ENCODE data around the gene B4GALT3. TPM values are rescaled to one million over a fixed set of nuclear protein-coding genes. Genes with fewer than 3 reads are reported as not detected.

The B4GALT3 gene
- total RNA-seq, 1 experiment from 2014 or later = 29.0 TPM

DNA sequence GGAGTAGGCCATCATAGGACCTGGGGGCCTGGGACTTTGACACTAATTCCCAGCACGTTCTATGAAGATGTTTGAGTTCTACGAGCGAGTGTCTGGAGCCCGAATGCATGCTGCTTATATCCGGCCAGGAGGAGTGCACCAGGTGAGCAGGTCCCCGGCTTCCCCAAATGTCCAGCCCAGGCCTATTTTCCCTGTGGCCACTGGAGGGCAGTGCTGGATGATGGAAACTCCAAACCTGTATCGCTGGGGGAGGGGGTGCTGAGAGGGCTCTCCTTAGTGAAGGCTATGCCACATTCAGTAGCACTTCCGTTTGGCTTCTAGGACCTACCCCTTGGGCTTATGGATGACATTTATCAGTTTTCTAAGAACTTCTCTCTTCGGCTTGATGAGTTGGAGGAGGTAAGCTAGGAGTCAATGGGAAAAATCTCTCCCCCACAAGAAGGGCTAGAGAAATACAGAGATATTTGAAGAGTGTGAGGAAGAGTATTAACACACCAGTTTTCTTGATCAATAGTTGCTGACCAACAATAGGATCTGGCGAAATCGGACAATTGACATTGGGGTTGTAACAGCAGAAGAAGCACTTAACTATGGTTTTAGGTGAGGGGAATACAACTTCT lies 32.6 kb upstream of the B4GALT3 start:
- DNase-seq (ENCODE audit: low read depth) = peak; percentile 54
- in situ Hi-C loops (cut with HindIII; ENCODE audit: low pct_unique_long_range_greater_than_20kb, low sequenced_read_pairs) = loop anchor here (25.0 kb wide), 1 partner anchor 177 kb away; no protein-coding TSS in a partner anchor

GRCh38 chr1:161207173-161207572 lies 29.9 kb upstream of the B4GALT3 start:
- DNase-seq (ENCODE audit: low read depth) = no peak
- in situ Hi-C loops (cut with HindIII; ENCODE audit: low pct_unique_long_range_greater_than_20kb, low sequenced_read_pairs) = loop anchor here (25.0 kb wide), 1 partner anchor 180 kb away; no protein-coding TSS in a partner anchor

DNA sequence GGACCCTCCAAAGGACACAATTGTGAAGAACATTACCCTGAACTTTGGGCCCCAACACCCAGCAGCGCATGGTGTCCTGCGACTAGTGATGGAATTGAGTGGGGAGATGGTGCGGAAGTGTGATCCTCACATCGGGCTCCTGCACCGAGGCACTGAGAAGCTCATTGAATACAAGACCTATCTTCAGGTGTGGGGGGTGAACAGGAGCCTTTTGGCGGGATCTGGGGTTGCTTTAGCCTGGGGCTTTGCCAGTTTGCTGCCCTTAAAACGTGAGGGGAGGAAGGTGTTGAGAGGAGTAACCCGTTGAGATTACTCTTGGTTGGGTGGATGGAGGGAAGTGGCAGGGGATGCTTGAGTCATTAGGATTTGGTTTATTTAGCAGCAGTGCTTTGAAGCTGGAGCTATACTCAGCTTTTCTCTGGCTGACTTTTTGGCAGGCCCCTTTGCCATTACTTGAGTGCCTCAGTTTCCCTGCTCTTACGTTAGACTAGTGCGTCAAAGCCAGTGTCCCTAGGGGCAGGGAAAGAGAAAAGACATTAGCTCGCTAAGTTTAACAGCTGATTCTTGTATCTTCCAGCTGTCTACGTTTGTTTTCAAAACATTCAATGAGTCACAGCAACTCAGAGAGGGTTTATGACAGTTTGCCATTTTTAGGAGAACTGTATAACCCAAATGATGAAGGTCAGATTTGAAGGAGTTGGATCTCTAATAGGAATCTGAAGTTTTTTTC lies 29.3 kb upstream of the B4GALT3 start:
- in situ Hi-C loops (cut with HindIII; ENCODE audit: low pct_unique_long_range_greater_than_20kb, low sequenced_read_pairs) = loop anchor here (25.0 kb wide), 1 partner anchor 181 kb away; no protein-coding TSS in a partner anchor

DNA sequence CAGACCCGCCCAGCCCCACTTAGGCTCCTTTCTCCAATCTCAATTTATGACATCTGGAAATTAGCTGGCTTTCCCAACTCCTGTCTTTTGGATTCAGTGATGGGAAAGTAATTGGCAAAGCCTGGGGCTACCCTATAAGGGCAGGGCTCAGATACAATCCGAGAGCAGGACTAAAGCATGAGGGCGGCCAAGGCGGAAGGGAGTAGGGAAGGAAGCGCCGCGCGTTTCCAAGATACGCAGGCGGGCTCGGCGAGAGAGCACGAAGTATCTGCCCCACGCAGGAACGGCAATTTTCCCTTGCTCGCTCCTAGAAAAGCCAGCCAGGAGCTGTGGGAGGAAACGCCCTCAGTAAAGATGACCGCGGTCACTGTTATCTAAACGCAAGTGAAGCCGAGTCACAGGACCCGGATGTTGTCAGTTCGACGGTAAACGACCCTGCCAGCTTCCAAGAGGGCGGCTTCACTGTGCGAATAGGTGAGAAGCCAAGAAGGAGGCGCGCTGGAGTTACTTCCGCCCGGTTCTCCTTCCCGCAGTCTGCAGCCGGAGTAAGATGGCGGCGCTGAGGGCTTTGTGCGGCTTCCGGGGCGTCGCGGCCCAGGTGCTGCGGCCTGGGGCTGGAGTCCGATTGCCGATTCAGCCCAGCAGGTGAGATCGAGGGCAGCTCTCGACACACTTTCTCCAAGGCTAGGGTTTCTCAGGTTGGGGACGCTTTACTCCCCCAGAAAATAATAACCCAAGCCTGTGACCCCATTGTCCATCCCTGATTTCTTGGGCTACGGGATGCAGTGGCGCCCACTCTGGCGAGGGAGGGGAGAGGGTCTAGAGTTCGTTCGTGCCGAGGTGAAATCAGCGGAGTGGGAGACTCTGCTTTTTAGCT lies 24.8 kb upstream of the B4GALT3 start, which contains the start of gene NDUFS2:
Gene NDUFS2, plus strand, starts transcription at position 532 of the 877 bp plus-strand sequence. Its CDS starts 19 bp downstream, at position 551.
- peak; percentile 95 for DNase-seq (ENCODE audit: low read depth)
- in situ Hi-C loops (cut with HindIII; ENCODE audit: low pct_unique_long_range_greater_than_20kb, low sequenced_read_pairs) = loop anchor here (25.0 kb wide), 1 partner anchor 185 kb away; no protein-coding TSS in a partner anchor

More for the DNA sequence above, 29.3 kb upstream of the B4GALT3 start:
- no peak for DNase-seq (ENCODE audit: low read depth)

- in situ Hi-C loops (cut with HindIII; ENCODE audit: low pct_unique_long_range_greater_than_20kb, low sequenced_read_pairs) = loop anchor here (25.0 kb wide), 1 partner anchor 186 kb away; no protein-coding TSS in a partner anchor
These were observed 23.9 kb upstream of the B4GALT3 start for GRCh38 chr1:161200992-161201835.

DNA sequence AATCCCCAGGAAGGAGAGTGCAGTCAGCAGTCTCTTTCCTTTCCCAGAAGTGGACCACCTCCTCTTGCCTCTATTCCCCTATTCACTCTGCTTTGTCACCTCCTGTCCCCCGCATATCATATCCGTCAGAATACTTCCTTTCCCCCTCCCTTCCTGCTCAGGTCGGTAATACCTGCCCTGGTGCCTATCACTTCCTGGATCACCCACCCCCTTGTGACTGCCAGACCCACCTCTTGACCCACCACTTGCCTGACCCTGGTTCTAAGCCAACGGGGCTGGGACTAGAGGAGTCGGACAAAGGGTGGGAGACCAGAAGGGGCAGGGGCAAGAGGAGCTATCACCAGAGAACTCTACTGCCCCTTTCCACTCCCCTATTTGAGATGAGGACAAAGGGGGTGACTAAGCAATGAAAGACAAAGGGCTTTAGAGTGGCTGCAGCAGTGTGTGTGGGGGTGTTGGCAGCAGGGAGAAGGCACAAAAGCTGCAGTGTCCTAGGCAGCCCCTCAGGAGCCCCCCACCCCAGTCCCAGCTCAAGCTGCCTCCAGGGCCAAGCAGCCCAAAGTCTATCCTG lies 23.2 kb upstream of the B4GALT3 start:
- in situ Hi-C loops (cut with HindIII; ENCODE audit: low pct_unique_long_range_greater_than_20kb, low sequenced_read_pairs) = loop anchor here (25.0 kb wide), 1 partner anchor 187 kb away; no protein-coding TSS in a partner anchor
- no peak for DNase-seq (ENCODE audit: low read depth)

More at GRCh38 chr1:161200992-161201835, 23.9 kb upstream of the B4GALT3 start:
- no peak for DNase-seq (ENCODE audit: low read depth)

- no peak for DNase-seq (ENCODE audit: low read depth)
- in situ Hi-C loops (cut with HindIII; ENCODE audit: low pct_unique_long_range_greater_than_20kb, low sequenced_read_pairs) = loop anchor here (25.0 kb wide), 1 partner anchor 188 kb away; no protein-coding TSS in a partner anchor
These were observed 22.3 kb upstream of the B4GALT3 start for GRCh38 chr1:161199506-161200139.

DNA sequence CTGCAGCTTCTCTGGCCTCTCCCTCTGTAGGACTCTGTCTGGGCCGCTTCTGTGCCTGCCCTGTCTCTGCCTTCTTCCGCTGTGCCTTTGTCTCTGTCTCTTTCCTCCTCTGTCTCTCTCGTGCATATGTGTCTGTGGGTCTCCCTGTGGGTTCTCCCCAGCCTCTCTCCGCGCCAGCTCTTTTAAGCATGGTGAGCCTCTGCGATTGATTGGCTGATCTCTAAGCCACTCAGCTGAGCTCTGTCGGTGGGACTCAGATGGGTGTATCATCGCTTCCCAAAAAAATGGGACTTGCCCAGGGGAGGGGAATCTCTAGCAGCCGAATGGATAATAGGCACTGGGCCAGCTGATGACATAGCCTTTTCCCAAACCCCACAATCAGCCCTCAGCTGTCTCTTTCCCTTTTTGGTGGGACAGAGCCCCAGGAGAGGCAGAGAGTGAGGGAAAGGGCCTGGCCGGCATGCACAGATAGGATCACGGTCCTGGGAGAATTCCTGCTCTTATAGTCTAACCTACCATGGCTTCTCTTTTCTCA lies 21.7 kb upstream of the B4GALT3 start, which contains the start of gene ADAMTS4:
Gene ADAMTS4, minus strand, starts transcription at position 158 of the 535 bp plus-strand sequence. CDS start 427 bp downstream, outside the sequence.
- DNase-seq (ENCODE audit: low read depth) = no peak
- in situ Hi-C loops (cut with HindIII; ENCODE audit: low pct_unique_long_range_greater_than_20kb, low sequenced_read_pairs) = no loop called here

DNA sequence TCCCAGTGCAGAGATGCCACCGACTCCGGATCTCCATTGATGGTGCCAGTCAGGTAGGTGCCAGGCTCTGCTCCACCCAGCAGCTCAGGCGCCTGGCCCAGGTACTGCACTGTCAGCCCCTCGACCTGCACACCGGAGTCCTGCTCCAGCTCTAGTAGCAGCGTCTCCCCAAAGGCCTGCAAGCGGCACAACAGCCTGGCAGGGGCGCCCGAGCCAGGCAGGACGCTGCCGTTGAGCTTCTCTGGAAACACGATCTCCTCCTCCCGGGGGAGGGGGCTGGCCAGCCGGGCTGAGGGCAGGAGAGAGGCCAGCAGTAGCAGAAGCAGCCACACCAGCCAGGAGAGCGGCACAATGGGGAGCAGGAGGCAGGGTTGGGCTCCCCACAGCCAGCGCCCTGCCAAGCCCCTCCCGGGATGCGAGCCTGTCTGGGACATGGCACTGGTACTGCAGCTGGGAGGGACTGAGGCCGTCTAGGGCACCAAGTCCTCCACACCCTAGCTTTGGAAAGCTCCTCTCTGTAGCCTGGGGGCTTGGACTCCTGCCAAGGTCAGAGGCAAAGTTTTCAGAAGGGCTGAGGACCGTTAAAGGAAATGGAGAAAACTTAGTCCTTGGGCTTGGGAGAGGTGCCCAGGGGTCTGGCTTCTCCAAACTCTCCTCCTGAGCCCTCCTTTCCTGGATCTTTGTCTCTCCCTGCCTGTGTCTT lies 21.0 kb upstream of the B4GALT3 start:
- no peak for DNase-seq (ENCODE audit: low read depth)
- in situ Hi-C loops (cut with HindIII; ENCODE audit: low pct_unique_long_range_greater_than_20kb, low sequenced_read_pairs) = no loop called here

- no peak for DNase-seq (ENCODE audit: low read depth)
- in situ Hi-C loops (cut with HindIII; ENCODE audit: low pct_unique_long_range_greater_than_20kb, low sequenced_read_pairs) = no loop called here
These were observed 20.4 kb upstream of the B4GALT3 start for GRCh38 chr1:161197560-161198193.

DNA sequence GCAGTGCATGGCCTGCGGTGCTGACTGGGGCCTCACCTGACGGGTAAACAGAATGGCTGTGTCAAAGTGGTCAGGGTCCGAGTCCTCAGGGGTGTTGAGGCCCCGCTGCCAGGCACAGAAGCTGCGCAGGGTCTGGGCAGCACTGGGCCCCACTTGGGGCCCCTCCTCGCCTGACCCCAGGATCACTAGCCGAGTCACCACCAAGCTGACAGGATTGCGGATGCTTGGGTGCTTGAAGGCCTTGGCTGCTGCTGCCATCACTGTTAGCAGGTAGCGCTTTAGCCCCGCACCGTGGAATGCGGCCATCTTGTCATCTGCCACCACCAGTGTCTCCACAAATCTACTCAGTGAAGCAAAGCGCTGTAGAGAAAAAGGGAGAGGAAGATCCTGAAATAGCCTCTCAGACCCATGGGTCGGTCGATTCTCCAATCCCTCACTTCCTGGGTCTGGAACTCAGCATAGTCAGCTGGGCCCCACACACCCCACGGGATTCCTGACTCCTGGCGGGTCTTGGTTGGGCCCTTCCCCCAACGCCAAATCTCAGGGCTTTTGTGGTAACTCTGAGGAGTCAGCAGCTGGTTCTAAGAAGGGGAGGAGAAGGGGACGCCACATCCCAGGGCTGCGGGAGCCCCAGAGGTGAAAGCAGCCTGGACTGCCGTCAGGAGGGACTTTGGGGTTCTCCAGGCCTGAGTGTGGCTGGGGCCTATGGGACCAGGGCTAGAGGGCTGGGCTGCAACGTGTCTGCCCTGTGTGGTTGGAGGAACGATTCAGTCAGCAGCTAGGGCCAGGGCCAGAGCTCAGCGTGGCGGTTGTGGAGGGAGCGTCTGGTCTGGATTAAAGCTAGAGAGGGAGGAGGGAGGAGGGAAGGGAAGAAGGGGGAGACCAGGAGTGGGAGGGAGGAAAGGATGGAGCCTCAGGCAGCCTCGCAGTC lies 19.5 kb upstream of the B4GALT3 start:
- in situ Hi-C loops (cut with HindIII; ENCODE audit: low pct_unique_long_range_greater_than_20kb, low sequenced_read_pairs) = no loop called here
- no peak for DNase-seq (ENCODE audit: low read depth)

DNA sequence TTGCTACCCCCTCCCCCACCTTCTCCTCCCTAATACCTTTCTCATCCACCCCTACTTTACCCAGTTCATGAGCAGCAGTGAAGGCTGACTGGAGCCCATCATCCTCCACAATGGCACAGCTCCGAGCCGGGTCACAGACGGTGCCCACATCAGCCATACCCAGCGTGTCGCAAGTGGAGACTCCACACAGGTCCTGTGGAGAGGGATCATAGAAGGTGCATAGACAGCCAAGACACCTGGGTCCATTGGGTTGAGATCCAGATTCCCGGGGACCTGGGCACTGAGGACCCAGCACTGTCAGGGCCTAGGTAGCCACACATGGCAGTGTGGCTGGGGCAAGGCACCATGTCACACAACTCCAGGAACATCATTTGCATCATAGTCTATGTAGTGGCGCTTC lies 18.8 kb upstream of the B4GALT3 start:
- DNase-seq (ENCODE audit: low read depth) = no peak
- in situ Hi-C loops (cut with HindIII; ENCODE audit: low pct_unique_long_range_greater_than_20kb, low sequenced_read_pairs) = no loop called here

GRCh38 chr1:161195171-161195570 lies 17.9 kb upstream of the B4GALT3 start:
- in situ Hi-C loops (cut with HindIII; ENCODE audit: low pct_unique_long_range_greater_than_20kb, low sequenced_read_pairs) = no loop called here

DNA sequence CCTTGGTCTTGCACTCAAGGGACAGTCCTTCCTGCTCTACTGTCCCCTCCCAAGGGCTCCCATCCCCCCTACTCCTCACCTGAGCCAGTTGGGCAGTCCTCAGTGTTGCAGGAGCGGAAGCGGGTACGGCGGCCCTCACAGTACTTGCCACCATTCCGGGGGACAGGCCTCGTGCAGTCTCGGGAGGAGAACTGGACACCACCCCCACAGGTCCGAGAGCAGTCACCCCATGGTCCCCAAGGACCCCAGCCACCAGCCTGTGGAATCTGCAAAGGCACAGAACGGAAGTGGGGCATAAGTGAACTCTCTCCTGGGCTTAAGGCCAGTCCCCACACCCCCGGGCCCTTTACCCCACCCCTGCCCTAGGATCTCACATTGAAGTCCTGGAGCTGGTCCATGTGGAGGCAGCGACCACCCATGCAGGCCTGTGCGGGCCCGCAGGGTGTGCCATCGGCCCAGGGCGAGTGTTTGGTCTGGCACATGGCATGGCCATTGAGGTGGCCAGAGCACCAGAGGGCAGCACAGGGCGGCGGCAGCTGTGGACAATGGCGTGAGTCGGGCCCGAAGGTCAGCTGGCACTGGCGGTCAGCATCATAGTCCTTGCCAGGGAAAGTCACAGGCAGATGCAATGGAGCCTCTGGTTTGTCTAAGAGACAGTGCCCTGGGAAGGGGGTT lies 16.4 kb upstream of the B4GALT3 start:
- no peak for DNase-seq (ENCODE audit: low read depth)
- in situ Hi-C loops (cut with HindIII; ENCODE audit: low pct_unique_long_range_greater_than_20kb, low sequenced_read_pairs) = no loop called here

More at GRCh38 chr1:161195171-161195570, 17.9 kb upstream of the B4GALT3 start:
- no peak for DNase-seq (ENCODE audit: low read depth)
